ENCODE data around the gene CYBC1. TPM values are rescaled to one million over a fixed set of nuclear protein-coding genes. Genes with fewer than 3 reads are reported as not detected.
"Not testable (repeated sequence)": the region's sequence is repeated elsewhere in the genome, so short reads cannot be mapped to it uniquely, and the experiment has no call there.

Gene CYBC1
- polyA plus RNA-seq, 10 donors, result 27.8 to 39.2 (median 29.6) TPM

DNA sequence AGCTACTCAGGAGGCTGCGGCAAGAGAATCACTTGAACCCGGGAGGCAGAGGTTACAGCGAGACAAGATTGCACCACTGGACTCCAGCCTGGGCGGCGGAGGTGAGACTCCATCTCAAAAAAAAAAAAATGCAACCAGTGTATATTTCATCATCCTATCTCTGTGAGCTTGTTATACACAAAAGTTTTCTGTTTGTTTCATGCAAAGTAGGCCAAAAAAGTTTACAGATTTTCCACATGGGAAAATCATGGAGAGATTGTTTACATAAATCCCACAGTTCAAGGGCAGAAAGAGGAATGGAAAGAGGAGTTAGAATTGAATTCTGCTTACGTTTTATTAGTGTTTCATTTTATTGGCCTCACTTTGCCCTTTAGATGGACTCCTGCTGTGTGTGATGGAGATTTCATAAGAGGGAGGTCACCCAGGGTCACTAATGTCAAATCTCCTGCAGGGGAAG lies 32.7 kb upstream of the CYBC1 start:
- no peak for DNase-seq

DNA sequence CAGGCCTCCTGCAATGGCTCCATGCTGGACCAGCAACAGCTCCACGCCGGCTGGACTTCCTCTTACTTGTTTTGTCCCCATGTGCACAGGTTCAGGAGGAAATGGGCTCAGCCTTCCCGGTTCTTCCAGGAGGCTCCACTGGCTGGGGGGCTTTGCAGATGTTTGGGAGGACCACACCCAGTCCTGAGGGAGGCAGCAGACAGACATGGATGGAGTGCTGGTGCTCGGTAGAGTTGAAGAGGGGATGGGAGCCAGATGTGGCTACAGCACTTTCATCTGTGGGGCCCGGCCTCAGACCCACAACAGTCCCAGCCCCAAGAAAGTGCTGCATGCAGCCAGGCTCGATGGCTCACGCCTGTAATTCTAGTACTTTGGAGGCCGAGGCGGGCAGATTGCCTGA lies 29.8 kb upstream of the CYBC1 start:
- DNase-seq, result peak in 1 of 3 donors; percentile 61

DNA sequence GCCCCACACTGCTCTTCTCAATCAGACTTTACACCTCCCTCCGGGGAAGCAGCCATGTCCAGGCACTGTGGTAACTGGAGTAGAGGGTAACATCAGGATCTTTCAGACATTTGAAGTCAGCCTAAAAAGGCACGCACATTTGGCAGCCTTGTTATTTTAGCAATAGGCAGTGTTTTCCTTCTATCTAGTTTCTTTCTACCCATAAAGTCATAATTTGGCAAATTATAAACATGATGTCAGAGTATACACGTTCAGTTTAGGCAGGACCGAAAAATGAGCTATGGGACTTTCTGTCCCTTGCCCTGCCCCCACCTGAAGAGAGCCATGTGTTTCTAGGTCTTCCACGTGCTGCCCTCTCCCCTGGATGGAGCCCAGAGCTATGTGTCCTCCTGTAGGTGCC lies 29.1 kb upstream of the CYBC1 start:
- peak in 1 of 3 donors; percentile 17 for DNase-seq

DNA sequence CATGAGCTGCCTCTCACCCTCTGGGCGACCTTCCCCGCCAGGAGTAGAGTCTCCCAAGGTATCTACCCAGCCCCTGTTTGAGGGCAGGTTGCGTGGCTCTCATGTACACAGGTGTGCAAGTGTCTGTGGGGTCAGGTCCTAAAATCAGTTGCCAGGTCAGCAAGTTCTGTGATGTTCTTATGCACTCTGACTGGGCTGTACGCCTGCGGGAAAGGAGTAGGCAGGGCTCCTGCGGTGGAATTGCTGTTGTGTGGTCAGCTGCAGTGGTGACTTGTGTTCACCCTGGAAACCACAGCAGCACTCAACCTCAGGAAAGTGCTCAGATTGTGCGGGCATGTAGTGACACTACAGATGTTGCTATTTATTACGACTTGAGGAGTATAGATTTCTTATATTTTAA lies 27.4 kb upstream of the CYBC1 start:
- DNase-seq, result no peak

DNA sequence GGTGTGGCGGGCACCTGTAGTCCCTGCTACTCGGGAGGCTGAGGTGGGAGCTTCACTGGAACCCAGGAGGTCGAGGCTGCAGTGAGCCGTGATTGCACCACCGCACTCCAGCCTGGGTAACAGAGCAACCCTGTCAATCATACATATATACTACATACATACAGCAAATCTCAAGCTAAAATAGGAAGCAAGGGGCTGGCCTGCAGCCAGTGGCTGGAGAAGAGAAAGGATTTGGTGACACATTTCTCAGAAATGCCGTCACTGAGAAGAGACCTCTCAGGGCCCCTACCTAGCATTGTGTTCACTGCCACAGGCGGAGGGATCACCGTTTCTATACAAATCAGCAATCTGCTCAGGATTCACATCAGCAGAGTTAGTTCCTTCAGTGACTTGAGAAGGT lies 24.9 kb upstream of the CYBC1 start:
- DNase-seq, result peak in 1 of 3 donors; percentile 18

DNA sequence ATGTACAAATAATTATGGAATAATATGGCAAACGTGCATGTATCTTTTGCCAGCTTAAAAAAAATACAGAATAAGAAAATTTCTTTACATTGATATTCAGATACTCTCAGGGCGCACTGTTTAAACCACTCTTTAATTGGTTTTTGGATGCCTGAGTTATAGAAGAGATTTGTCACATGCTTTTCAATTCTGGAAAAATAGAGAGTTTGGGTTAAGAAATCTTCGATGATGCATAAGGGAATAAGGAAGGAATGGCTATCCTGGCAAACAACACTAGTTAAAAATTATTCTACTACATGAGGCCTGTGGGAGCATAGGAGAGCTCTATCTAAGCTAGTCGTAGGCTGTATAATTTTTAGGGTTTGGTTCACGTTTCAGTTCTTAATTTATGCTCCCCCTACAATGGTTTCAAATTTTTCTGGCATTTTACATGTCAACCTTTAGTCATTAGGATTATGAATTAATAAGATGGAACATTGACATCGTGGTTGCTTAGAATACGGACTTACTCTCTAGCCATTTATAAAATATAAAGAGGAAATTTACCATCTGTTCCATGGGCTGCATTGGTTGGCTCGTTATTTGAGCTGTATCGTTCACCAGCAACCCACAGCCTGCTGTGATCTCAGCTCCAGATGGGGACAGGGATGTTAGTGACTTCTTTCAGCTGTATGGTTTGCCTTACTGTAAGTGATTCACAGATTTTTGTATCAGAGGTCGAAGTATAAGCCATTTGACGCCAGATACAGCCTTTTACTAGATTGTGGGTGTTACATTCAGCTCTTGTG lies 23.9 kb upstream of the CYBC1 start:
- peak in 1 of 3 donors; percentile 69 for DNase-seq

DNA sequence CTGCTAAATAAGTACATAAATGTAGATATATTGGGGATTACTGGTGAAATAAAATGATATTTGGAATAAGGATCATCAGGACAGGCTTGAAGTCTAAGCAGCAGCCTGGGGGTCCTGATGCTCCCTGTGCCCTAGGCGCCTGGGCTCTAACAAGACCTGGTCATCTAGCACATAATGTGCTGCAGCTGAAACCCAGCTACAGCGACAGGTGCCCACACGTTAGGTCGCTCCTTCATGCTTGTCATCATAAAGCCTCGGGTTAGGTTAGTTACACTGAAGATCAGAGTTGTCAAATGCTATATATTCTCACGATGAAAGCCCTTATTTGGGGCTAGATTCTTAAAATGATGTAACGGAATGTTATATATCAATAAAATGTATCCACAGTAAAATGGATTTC lies 19.5 kb upstream of the CYBC1 start:
- no peak for DNase-seq

DNA sequence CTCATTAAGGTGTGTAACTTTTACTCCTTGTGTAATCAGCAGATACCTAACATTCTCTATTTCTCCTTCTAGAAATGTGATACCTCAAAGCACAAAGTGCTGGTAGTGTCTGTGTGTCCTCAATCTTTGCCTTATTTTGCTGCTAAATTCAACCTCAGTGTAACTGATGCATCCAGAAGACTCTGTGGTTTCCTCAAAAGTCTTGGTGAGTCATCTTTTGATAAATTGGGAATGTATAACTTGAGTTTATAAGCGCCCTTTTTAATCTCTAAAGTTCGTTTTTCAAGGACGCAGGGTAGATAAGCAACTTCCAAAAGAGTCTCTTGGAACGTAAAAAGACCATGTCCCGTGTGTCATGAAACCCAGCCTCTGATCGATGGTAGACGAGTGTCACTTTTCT lies 18.1 kb upstream of the CYBC1 start:
- no peak for DNase-seq

DNA sequence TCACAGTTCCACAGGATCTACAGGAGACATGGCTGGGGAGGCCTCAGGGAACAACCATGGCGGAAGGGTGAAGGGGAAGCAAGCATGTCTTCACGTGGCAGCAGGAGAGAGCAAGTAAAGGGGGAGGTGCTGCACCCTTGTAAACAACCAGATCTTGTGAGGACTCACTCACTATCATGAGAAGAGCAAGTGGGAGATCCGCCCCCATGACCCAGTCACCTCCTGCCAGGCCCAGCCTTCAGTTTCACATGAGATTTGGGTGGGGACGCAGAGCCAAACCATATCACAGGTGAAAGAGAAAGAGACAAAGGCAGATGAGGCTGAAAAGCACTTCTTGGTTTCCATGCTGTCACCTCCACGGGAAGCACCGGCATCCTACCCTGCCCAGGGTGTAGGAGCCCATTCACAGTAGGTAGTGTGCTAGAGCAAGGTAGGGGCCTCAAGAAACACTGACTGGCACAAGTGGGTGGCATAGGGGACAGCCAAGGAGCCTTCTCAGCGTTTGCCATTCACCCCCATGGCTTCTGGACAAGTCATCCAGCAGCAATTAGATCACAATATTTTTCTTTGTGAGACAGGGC lies 14.6 kb upstream of the CYBC1 start:
- DNase-seq, result no peak

DNA sequence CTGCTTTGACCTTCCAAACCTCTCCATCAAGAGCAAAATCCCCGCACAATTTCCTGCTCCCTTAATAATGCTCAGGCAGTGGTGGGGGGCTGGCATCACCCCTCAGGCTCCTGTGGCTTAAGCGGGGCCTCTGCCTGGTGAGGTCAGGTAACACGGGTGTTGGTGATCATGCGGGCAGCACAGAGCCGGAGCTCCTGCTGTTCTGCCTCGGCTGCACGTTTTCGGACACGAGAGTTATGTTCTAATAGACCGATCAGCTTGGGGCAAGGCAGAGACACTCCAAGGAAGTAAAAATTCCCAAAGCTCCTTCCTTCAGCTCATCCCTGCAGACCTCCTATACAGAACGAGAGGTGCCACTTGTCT lies 14.0 kb upstream of the CYBC1 start:
- DNase-seq, result no peak

DNA sequence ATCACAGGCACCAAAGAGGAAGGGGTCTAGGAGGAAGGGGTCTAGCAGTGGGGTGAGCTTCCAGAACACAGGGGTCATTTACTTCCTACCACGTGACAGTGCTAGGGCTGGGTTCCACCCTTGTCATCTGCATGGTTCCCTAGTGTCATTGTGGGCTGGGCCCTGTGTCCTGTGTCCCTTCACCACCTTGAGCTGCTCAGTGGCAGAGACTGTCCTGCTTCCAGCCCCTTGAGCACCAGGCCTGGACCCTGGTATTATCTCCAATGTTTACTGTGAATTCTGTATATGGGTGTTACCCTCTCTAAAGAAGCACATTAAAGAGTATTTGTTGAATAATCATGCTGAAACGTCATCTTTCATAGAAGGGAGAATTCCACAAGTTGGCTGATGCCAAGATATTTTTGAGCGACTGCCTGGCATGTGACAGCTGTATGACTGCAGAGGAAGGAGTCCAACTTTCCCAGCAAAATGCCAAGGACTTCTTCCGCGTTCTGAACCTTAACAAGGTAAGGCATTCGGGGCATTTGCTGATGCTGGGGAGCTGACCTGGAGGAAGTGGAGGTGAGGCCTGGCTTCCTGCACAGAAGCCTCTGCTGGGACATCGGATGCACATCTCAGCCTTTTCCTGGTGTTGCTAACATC lies 13.5 kb upstream of the CYBC1 start:
- DNase-seq, result no peak

DNA sequence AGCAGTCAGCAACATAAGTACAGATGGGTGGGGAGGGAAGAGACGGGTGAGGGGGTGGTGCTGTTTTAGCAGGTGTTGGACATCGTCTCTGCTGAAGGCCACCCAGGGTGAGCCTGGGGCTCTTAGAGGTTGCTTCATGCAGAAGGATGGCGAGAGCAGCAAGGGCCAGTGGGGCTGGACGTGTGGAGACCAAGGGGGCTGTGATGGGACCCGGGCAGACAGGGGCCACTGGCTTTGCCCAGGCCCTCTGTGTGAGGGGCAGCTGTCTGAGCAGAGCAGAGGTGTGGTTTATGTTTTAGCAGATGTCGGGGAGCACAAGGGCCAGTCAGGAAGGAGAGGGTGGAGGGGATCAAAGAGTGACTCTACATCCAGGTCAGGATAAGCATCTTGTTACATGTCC lies 12.8 kb upstream of the CYBC1 start:
- DNase-seq, result no peak

DNA sequence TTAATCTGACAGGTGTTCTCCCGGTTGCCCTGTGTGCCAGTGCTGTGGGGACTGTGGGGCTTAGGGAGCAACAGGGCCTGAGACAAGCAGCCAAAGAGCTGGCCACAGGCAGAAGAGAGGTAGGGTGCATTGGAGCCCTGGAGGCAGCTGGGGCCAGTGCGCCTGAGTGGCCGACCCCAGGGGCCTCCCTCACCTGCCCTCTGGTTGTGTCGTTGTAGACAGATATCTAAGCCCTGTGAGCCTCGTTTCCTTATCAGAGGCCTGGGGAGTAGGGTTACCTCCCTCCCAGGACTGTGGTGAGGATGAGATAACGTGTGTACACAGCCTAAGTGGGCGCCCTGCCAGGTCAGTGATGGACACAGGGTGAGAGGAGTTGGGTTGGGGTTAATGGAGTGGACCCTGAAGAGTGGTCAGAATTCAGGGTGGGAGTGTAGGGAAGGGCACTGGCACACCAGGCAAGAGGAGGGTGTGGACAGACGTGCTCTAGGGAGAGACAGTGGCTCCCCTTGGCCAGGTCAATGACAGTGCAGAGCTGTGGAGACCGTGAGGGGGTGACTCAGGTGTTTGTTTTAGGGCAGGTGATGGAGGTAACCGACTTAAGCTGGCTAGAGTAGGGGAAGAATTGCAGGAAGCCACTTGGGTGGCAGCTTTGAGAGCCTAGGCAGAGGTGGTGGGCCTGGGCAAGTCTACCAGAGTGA lies 11.4 kb upstream of the CYBC1 start:
- no peak for DNase-seq

DNA sequence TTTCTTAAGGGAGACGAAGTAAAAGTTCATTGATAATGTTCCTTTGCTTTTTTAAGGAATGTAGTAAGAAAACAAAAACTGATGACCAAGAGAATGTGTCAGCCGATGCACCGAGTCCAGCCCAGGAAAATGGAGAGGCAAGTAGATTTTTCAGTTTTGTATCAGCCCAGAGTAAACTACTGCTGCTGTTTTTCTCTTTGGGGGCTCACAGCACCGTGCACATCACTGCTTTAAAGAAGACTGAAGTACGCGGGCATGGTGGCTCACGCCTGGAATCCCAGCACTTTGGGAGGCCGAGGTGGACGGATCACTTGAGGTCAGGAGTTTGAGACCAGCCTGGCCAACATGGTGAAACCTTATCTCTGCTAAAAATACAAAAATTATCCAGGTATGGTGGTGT lies 9.4 kb upstream of the CYBC1 start:
- not testable (repeated sequence) for DNase-seq

DNA sequence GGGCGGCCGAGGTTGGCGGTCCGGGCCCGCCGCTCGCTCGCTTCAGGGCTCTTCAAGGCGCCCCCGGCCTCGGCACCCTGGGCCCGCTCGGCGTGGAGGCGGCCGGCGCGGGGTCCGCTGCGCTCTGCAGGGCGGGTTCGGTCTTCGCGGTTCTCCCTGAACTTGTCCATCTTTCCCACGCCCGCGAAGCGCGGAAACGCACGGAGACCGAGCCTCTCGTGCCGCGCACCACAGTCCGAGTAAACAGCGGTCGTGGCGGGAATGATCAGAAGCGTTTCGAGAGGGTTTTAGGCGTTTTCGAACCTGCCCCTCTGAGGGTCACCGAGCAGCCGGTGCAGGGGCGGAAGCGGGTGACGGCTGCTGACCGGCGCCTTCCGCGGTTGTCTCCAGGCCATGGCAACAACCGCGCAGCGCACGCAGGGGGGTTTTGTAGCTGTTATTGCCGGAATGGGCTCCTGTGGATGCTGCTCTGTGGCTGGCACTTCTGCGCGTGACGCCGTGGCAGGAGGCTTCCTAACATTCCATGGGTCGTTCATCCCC lies 8.4 kb upstream of the CYBC1 start:
- DNase-seq, result no peak

DNA sequence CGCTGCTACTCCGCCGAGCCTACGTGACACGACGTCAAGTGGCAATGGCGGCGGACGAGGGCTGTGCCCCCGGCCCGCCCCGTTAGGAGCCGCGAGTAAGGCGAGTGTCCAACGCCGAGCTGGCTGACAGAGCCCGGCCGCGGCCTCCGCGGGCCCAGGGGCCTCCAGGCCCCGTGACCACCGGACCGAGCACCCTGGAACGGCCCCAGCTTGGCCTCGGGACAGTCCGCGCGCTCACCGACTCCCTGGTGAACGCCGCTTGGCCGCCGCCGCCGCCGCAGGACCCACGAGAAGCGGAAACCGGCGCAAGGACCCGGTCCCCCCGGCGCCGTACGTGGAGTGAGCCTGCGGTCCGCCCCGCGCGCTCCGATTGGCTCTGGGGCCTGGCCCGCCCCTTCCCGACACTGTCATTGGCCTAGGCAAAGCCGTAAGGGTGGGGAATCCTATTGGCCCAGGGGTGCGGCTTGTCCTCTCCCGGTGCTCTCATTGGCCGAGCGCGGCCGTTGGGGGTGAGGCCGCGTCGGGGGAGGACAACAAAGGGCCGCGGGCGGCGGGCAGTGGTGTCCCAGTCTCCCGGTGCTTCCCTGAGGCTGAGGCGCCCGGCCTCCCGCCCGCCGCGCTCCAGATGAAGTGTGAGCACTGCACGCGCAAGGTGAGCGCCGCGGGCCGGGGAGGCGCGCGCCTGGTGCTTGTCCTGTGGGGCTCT lies 7.8 kb upstream of the CYBC1 start, which contains the start of gene NARF:
Gene NARF, plus strand, starts transcription at position 563 of the 706 bp plus-strand sequence. Its CDS starts 63 bp downstream, at position 626.
- peak; percentile 98 to 99 (median 99) for DNase-seq

DNA sequence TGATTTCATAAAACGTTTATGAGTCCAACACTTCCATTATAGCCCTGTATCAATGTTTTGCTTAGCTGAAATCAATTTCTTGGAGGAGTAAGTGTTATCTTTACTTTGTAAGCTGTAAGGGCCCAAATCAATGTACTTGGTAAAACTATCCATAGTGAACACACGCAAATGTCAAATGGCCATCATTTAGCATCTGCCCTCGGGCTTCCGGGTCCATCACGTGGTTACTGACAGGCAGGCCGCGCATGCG lies 7.3 kb upstream of the CYBC1 start:
- no peak for DNase-seq

DNA sequence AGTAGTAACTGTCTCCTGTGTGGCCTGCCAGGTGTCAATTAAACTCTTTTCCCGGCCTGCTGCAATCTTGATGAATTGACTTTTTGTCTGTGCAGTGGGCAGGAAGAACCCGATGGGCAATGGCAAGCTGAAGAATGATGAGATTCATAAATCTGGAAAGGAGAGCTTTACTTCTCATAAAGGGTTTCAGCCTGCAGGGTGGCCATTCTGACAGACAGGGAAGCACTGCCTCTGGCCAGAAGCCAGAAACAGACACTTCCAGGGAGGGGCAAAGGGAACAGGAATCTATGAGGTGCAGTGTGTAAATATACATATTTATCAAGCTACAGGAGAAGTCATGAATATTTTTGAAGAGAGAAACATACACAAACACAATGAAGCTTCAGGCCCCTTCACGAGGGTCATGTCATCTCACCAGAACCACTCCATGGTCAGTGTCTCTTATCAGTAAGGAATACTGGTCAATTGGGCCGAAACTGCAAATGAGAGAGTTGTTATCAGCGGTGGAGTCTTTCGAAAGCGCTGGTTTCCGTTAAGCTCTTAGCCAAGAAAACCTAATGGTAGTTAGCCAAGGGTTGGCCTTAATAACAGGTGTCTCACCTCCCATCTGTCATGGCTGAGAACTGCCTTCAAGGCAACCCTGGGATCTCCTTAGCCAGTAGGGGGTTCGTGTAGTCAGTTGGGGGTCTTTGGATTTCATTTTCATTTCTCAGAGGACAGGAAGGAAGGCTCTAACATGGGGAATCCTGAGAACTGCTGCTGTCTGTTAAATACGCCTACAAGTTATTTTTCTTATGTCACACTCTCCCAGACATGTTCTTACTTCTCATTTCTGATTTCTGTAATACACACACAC lies 6.7 kb upstream of the CYBC1 start:
- peak in 1 of 3 donors; percentile 37 for DNase-seq

DNA sequence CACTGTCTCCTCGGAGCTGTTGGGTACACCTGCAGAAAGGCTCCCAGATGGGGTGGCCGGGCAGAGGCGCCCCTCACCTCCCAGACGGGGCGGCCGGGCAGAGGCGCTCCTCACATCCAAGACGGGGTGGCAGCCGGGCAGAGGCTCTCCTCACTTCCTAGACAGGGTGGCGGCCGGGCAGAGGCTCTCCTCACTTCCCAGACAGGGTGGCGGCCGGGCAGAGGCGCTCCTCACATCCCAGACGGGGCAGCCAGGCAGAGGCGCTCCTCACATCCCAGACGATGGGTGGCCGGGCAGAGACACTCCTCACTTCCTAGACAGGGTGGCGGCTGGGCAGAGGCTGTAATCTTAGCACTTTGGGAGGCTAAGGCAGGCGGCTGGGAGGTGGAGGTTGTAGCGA lies 3.2 kb upstream of the CYBC1 start:
- DNase-seq, result not testable (repeated sequence)

DNA sequence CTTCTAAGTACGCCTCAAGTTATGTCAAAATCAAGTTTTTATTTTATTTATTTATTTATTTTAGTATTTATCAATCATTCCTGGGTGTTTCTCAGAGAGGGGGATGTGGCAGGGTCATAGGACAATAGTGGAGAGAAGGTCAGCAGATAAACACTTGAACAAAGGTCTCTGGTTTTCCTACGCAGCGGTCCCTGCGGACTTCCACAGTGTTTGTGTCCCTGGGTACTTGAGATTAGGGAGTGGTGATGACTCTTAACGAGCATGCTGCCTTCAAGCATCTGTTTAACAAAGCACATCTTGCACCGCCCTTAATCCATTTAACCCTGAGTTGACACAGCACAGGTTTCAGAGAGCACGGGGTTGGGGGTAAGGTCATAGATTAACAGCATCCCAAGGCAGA lies 2.6 kb upstream of the CYBC1 start:
- not testable (repeated sequence) for DNase-seq

DNA sequence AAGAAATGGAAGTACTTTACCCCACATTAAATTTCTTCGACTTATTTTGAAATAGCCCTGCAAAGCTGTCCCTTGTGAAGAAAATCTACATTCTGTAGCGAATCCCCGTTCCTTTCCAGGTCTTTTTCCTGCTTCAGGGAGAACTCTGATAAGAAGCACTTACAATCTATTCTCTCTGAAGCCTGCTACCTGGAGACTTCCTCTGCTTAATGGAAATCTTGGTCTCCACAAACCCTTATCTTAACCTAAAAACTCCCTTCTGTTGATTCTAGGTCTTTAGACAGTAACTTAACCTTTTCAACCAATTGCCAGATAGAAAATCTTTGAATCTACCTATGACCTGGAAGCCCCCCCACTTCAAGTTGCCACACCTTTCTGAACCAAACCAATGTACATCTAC lies 1.6 kb upstream of the CYBC1 start:
- no peak for DNase-seq
